Endometrial microvascular endothelial cells (primary cell): ENCODE results near the gene SALL2. TPM values are rescaled to one million over a fixed set of nuclear protein-coding genes. Genes with fewer than 3 reads are reported as not detected.

Experiments used
- in situ Hi-C: cut with HindIII; loops from 2 replicates; pipeline ENCODE4 v1.10.0; 2017; ENCODE audit warnings: low sequenced_read_pairs, low pct_unique_long_range_greater_than_20kb; ENCODE audit errors: inconsistent ontology term
- total RNA-seq: library from RNA; depleted of rRNA; stranded (reverse); fragments of >200 nt; gene quantifications from one replicate; pipeline ENCODE4 v1.2.3, GENCODE V29; 2015; ENCODE audit errors: inconsistent ontology term

The SALL2 gene
- total RNA-seq, 1 donor from 2014 or later: 1.4 TPM

- in situ Hi-C loops: no loop called here
Measured at GRCh38 chr14:21529515-21529914, 3.4 kb upstream of the SALL2 start.

- in situ Hi-C loops: no loop called here
Measured at GRCh38 chr14:21528381-21529348, 2.5 kb upstream of the SALL2 start.

DNA sequence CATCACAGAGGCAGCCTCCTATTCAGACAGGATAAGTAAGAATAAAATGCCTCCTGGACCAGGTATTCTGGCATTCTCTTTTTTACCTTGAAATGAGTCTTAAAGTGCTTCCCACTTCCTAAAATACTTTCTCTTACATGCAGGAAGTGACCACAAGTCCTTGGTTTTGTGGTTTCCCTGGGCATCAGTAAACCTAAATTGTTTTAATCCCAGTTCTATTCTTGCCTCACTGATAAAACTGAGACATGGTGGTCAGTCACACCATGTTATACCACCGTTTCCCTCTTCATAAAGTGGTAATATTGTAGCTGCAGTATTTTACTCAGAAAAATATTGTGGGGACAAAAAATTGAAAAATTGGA lies 1.2 kb upstream of the SALL2 start:
- in situ Hi-C loops: no loop called here

DNA sequence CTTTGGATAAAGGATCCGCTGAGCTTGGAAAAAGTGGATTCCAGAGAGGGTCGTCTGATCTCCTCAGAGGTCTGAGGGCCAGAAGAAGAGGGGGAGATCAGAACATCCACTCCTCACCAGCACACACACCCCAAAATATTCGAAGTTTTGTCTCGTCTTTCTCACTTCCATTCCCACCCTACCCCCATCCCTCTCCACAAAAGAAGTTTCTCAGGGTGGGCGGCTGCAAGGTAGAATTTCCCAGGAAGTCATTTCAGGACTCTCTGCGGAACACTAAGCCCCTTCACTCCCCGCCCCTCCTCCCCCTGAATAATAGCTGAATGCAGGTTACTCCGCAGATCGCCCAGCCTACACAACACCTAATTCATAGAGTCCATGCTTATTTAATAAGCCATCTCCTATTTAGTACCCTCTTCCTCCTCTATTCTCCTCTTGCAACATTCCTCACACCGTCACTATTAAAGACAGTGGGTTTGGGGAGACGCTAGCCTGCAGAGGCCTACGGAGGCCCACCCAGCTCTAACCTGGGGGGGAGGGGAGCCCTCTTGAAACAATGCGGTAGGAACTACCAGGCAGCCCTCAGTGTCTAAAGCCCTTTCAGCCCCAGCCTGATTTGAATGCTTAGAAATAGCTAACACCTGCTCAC lies 649 bp upstream of the SALL2 start:
- in situ Hi-C loops: no loop called here

DNA sequence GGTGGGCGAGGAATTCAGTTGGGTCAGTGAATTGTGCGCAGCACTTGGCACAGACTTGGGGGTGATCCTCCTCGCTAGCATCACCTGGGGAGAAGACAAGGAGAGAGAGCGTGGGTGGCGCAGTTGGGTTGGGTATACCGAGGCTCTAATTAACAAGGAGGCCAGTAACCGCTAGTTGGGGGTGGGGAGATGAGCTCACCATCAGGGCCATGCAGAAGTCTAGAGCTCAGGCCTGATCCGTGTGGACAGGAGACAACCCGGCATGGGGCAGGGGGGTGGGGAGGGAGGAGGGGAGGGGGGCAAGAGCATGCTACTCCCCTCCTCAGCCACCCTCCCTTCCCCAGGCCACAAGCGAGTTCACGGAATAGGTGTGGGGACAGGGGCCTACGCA lies 580 bp downstream of the SALL2 start:
- in situ Hi-C loops: no loop called here

DNA sequence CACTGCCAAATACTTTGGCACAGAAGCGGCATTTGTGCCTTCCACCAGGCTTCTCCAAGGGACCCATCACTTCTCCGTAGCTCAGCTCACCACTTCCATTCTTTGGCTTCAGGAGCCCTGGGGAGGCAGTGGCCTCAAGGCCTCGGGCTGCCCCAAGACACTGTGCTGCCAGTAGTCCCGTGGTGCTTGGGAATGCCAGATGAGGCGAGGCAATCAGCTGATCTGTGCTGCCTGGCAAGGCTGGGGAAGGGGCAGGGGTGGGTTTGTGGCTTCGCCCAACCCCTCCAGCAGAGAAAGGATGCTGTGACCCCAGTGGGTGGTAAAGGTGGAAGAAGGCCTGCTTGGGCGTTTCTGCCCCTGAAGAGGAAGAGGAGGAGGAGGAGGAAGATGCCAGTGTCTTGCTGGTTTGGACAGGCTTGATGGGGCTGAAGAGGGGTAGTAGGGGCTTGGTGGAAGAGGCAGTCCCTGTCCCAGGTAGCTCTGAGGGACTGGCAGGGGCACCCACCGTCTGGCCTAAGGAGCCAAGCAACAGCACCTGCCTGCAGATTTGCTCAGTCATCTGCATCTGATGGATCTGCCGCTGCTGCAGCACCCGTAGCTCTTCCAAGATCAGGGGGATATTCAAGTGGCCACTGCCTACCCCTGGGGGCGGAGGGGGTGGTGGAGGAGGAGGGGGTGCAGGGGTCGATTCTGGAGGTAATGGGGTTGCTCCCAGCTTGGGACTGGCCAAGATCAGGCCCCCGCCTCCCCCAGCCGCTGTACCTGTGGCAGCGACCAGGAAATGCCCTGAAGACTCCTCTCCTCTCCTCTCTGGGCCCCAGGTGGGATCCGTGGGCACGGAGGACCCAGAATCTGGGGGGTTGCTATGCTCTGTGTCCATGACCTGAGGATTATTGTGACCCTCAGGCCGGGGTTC lies 1.3 kb downstream of the SALL2 start:
- in situ Hi-C loops: no loop called here

DNA sequence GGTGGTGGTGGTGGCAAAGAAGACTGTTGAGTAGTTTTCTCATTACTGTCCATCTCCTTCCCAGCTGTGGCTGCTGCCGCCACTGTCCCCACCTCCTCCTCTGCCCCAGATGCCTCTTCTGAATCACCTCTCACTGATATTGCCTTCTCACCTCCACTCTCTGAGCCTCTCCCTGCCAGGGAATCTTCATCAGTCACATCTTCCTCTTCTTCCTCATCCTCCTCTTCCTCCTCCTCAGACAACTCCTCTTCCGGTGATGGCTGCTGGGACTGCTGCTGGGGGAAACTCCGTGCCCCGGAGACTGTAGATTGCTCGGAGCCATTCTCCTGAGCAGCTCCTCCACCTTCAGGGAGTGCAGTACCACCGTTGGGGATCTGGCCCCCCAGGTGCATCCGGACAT lies 2.9 kb downstream of the SALL2 start:
- in situ Hi-C loops: no loop called here

- in situ Hi-C loops: no loop called here
Measured at GRCh38 chr14:21521501-21521900, 4.6 kb downstream of the SALL2 start.

- in situ Hi-C loops: no loop called here
Measured at GRCh38 chr14:21520767-21521166, 5.4 kb downstream of the SALL2 start.

- in situ Hi-C loops: no loop called here
Measured at GRCh38 chr14:21518725-21519124, 7.4 kb downstream of the SALL2 start.

- in situ Hi-C loops: no loop called here
Measured at GRCh38 chr14:21514341-21514740, 11.8 kb downstream of the SALL2 start.

DNA sequence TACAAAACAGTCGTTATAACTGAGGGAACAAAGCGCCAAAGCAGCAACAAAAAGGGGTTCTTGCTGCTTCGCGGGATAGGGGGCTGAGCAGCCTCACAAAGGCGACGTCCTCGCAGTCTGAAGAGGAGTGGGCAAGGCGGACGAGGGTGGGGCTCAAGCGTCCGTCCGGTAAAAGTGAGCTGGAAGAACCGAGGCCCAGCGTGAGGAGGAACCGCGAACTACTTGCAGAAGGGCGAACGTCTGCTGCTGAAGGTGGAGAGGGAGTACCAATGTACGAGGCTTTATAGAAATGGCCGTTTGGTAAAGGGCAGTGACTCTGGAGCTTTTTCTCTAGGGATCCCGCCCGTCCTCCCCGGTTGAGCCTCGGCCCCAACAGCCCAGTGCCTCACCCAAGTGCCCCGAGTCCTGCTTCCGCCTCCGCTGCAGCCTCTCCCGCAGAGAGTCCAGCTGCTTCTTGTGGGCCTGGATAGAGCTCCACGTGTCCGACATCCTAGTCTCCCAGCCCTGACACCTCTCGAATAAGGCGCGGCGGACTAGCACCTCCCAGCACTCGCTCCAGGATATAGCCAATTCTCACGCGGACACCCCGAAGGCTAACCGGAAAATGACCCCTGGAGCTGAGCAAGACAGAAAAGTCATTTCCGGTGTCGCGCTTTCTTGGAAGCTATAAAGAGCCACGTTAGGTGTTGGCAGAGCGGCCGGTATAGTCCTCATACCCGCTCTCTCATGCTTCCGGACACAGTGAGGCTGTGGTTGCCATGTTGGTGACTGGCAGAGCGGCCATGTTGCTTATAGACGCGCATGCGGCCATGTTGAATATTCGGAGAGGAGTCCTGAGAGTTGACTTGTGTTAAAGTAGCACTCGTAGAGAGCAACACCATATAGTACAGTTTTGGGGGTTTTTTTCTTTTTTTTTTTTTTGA lies 15.2 kb downstream of the SALL2 start, which contains the start of gene METTL3:
TSS of gene METTL3 (minus strand) at position 606 of the 923 bp plus-strand sequence. CDS start at position 489, 117 bp downstream.
- in situ Hi-C loops: no loop called here

- in situ Hi-C loops: no loop called here
Measured at GRCh38 chr14:21509432-21510143, 16.6 kb downstream of the SALL2 start.

DNA sequence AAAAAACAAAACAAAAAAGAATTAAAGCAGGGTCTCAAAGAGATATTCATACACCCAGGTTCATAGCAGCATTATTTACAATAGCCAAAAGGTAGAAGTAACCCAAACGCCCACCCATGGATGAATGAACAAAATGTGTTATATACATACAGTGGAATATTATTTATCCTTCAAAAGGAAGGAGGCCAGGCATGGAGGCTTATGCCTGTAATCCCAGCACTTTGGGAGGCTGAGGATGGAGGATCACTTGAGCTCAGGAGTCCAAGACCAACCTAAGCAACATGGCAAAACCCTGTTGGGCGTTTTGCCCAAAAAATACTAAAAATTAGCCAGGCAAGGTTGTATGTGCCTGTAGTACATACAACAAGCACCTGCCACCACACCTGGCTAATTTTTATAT lies 19.6 kb downstream of the SALL2 start:
- in situ Hi-C loops: no loop called here

DNA sequence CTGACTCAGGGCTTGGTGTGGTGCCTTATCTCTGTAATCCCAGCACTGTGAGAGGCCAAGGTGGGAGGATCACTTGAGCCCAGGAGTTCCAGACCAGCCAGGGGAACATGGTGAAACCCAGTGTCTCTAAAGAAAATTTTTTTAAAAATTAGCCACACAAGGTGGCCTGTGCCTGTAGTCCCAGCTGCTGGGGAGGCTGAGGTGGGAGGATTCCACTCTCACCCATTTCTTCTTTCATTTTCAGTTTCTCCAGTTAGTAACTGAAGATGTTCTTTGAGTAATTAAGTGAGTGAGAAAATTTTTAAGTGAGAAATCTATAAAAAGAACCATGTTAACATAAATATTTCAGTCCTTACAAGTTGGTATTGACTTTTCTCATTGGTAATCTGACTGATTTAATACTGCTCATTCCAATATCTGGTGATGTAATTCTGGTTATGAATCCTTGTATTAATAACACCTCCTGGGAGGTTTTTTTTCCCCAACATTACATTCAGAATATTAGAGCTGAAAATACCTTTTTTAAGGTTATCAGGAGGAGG lies 21.1 kb downstream of the SALL2 start:
- in situ Hi-C loops: no loop called here

DNA sequence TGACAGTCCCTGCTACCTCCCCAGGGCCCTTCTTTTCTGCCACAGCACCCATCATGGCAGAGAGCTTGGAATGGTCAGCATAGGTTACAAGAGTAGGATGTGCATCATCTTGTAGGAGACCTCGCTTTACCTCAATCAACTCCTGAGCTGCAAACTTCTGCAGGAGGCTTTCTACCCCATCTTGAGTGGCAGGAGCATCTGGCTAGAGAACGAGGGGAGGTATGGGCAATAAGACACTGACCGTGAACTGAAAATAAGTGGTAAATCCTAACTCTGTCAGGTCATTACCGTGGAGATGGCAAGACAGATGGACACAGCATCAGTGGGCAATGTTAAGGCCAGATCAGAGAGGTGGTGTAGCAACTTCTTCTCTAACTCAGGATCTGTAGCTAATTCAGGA lies 22.8 kb downstream of the SALL2 start:
- in situ Hi-C loops: no loop called here

DNA sequence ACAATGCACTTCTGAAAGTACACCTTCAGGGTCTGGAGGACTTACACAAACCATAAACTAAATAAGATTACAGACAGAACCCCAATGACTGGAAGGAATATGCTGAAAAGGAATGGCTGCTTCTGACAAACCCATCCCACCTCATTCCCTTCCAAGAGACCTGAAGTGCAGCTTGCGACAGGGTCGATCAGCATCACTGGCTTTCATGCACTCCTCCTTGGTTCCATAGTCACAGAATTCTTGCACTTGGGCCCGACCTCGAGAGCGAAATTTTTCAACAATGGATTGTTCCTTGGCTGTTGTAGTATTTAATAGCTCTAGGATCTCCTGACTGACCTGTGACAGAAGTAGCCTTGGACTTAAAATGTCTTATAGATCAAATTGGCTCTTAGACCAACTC lies 24.6 kb downstream of the SALL2 start:
- in situ Hi-C loops: no loop called here
